Activated B cell treated with CpG ODN at 0.5 μM for 24 hours (primary cell): ENCODE data around the gene RMI2. TPM values are rescaled to one million over a fixed set of nuclear protein-coding genes. Genes with fewer than 3 reads are reported as not detected.
A peak's percentile ranks its signal among the peaks of the same experiment; 100 is the strongest.

Source experiments
- ATAC-seq: fragments of 200-7000 bp; cut with Tn5 transposase; one replicate; pipeline ENCODE4 v1.10.0; 2021; ENCODE audit warnings: low read depth, mild to moderate bottlenecking, moderate library complexity
- CTCF ChIA-PET: fragments of 350-600 bp; sonication (Branson Sonifier 250); formaldehyde crosslinking; loops from one replicate; lab custom pipeline; 2021; ENCODE audit warnings: antibody characterized with exemption; lab: Charles Lee
- POLR2A ChIA-PET: fragments of 350-600 bp; sonication (Branson Sonifier 250); formaldehyde crosslinking; loops from one replicate; lab custom pipeline; 2021; ENCODE audit warnings: antibody characterized with exemption; lab: Charles Lee
- DNase-seq: peaks from one replicate; pipeline ENCODE4 v3.0.0; 2022
- H3K27ac Mint-ChIP-seq: one replicate; pipeline ENCODE4 v1.8.0; 2020; ENCODE audit warnings: mixed read lengths
- H3K27me3 Mint-ChIP-seq: one replicate; pipeline ENCODE4 v1.8.0; 2021; ENCODE audit warnings: mixed read lengths
- H3K36me3 Mint-ChIP-seq: one replicate; pipeline ENCODE4 v1.8.0; 2021; ENCODE audit warnings: low read depth, mixed read lengths
- H3K4me1 Mint-ChIP-seq: one replicate; pipeline ENCODE4 v1.8.0; 2021; ENCODE audit warnings: mixed read lengths
- H3K4me3 Mint-ChIP-seq: one replicate; pipeline ENCODE4 v1.8.0; 2020; ENCODE audit warnings: mild to moderate bottlenecking, mixed read lengths
- H3K9me3 Mint-ChIP-seq: one replicate; pipeline ENCODE4 v1.8.0; 2020; ENCODE audit warnings: mixed read lengths
- CTCF ChIP-seq: fragments of 200-600 bp; IDR thresholded peaks from one replicate; pipeline ENCODE4 v1.8.0; 2022; ENCODE audit warnings: antibody characterized with exemption, mild to moderate bottlenecking
- intact Hi-C: fragments of 100-400 bp; cut with micrococcal nuclease; formaldehyde crosslinking; loops from one replicate; pipeline ENCODE4 v1.15.1; 2024
- total RNA-seq: library from RNA; stranded (reverse); gene quantifications from 2 replicates; pipeline ENCODE4 v1.2.3, GENCODE V29; 2022

RMI2 gene
- total RNA-seq, 1 donor from 2014 or later = 8.1 TPM

- Mint-ChIP-seq H3K4me1 (peaks cover 14% of the 10 kb centered on the region), H3K27ac (peak overlapping the region; percentile 84), H3K27me3 (no peaks in the 10 kb centered on the region), H3K4me3 (peak overlapping the region; percentile 63), H3K9me3 (no peaks in the 10 kb centered on the region), H3K36me3 (peaks cover 6% of the 10 kb centered on the region)
- ChIA-PET POLR2A (interaction anchor here (0.6 to 1.5 kb wide), 6 partner anchors 9 to 278 kb away, joined by 3 to 6 read pairs (median 4); partner anchors contain the start of gene SOCS1), CTCF (no interaction called here)
- intact Hi-C loops = no loop called here
- no peak for TF ChIP-seq CTCF
- ATAC-seq = peak; percentile 84
- DNase-seq = no peak
These were observed 34.2 kb downstream of the RMI2 start for GRCh38 chr16:11379420-11379819.

GRCh38 chr16:11380836-11381235, 35.6 kb downstream of the RMI2 start:
- intact Hi-C loops = no loop called here
- no peak overlapping the region for H3K4me3 Mint-ChIP-seq
- H3K27ac Mint-ChIP-seq = no peak overlapping the region
- peaks cover 6% of the 10 kb centered on the region for H3K36me3 Mint-ChIP-seq
- TF ChIP-seq CTCF = no peak
- DNase-seq = no peak
- ChIA-PET CTCF (interaction anchor here (1.2 kb wide), 1 partner anchor 15 kb away, joined by 3 read pairs; no protein-coding TSS in a partner anchor), POLR2A (interaction anchor here (0.6 to 1.0 kb wide), 2 partner anchors 125 to 130 kb away, joined by 3 read pairs; no protein-coding TSS in a partner anchor)
- ATAC-seq = no peak
- H3K9me3 Mint-ChIP-seq = no peaks in the 10 kb centered on the region
- peaks cover 14% of the 10 kb centered on the region for H3K4me1 Mint-ChIP-seq
- H3K27me3 Mint-ChIP-seq = no peaks in the 10 kb centered on the region

- H3K36me3 Mint-ChIP-seq = peaks cover 6% of the 10 kb centered on the region
- H3K27ac Mint-ChIP-seq = no peak overlapping the region
- intact Hi-C loops = no loop called here
- peaks cover 14% of the 10 kb centered on the region for H3K4me1 Mint-ChIP-seq
- ChIA-PET POLR2A (interaction anchor here (1.8 kb wide), 1 partner anchor 13 kb away, joined by 6 read pairs; no protein-coding TSS in a partner anchor), CTCF (no interaction called here)
- ATAC-seq = no peak
- no peak for DNase-seq
- H3K9me3 Mint-ChIP-seq = no peaks in the 10 kb centered on the region
- H3K27me3 Mint-ChIP-seq = peaks cover 8% of the 10 kb centered on the region
- no peak for TF ChIP-seq CTCF
- no peak overlapping the region for H3K4me3 Mint-ChIP-seq
These were observed 38.4 kb downstream of the RMI2 start for GRCh38 chr16:11383481-11384183.

- CTCF ChIA-PET = no interaction called here
- H3K4me1 Mint-ChIP-seq = peaks cover 7% of the 10 kb centered on the region
- no peaks in the 10 kb centered on the region for H3K9me3 Mint-ChIP-seq
- no peak for TF ChIP-seq CTCF
- H3K27me3 Mint-ChIP-seq = peaks cover 8% of the 10 kb centered on the region
- no peak overlapping the region for H3K27ac Mint-ChIP-seq
- ATAC-seq = no peak
- H3K4me3 Mint-ChIP-seq = no peak overlapping the region
- intact Hi-C loops = no loop called here
- POLR2A ChIA-PET = interaction anchor here (1.8 kb wide), 1 partner anchor 14 kb away, joined by 6 read pairs; no protein-coding TSS in a partner anchor
- DNase-seq = no peak
- peaks cover 6% of the 10 kb centered on the region for H3K36me3 Mint-ChIP-seq
These were observed 39.1 kb downstream of the RMI2 start for GRCh38 chr16:11384184-11384955.
